Measurements from ENCODE around the gene UCHL1.

DNA sequence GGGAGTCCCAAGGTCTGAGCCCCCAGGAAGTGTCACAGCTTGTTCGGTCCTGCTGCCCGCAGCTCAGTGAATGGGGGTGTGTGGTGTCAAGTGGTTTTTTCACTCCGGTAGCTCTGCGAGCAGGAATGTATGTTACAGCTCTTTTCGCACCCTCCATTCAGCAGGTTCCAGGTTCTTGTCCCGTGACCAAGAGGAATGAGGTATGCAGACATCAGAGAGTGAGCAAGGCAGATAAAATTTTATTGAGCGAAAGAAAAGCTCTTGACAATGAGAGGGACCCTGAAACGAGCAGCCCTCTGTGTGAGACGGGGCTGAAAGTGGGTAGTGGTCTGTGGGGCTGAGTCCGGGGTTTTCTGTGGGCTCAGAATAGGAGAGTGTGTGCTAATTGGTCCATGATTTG is 31.5 kb downstream of the UCHL1 start:
- TF ChIP-seq, protein P1, sequence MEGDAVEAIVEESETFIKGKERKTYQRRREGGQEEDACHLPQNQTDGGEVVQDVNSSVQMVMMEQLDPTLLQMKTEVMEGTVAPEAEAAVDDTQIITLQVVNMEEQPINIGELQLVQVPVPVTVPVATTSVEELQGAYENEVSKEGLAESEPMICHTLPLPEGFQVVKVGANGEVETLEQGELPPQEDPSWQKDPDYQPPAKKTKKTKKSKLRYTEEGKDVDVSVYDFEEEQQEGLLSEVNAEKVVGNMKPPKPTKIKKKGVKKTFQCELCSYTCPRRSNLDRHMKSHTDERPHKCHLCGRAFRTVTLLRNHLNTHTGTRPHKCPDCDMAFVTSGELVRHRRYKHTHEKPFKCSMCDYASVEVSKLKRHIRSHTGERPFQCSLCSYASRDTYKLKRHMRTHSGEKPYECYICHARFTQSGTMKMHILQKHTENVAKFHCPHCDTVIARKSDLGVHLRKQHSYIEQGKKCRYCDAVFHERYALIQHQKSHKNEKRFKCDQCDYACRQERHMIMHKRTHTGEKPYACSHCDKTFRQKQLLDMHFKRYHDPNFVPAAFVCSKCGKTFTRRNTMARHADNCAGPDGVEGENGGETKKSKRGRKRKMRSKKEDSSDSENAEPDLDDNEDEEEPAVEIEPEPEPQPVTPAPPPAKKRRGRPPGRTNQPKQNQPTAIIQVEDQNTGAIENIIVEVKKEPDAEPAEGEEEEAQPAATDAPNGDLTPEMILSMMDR (IDR thresholded peaks at IDR 0.05; ENCODE audit: low read length), result no peak
- TF ChIP-seq EZH2 (IDR thresholded peaks at IDR 0.05; ENCODE audit: borderline replicate concordance, low read length), result no peak
